Mesenteric fat pad (tissue), 1 donor: ENCODE data around the gene PTPRC. TPM values are rescaled to one million over a fixed set of nuclear protein-coding genes. Genes with fewer than 3 reads are reported as not detected.

Experiments
- total RNA-seq: library from RNA; stranded (reverse); fragmentation: NEBNext Ultra II Directional; extraction: Animal tissue kit (Norgen Biotek cat#: 25700); gene quantifications from one replicate; pipeline ENCODE4 v1.2.1, GENCODE V29; 2021
- donor health status: DM: yes; HTN: yes; CAD: no.

PTPRC gene
- total RNA-seq, 1 donor from 2014 or later = 65.8 TPM

Other genes starting within 250 kb of the PTPRC start
- gene ATP6V1G3, start 98.4 kb upstream of the PTPRC start, total RNA-seq = not detected